Stimulated activated CD4-positive, alpha-beta T cell treated with anti-CD3 and anti-CD28 coated beads, Interleukin-12 subunit alpha, Interleukin-12 subunit beta, amount 100 ng/mL, for 4 hours (primary cell): ENCODE results near the gene DDX31.
"Not testable (repeated sequence)": the region's sequence is repeated elsewhere in the genome, so short reads cannot be mapped to it uniquely, and the experiment has no call there.

Experiments used
- DNase-seq: peaks from one replicate; pipeline ENCODE4 v3.0.0-alpha.2; 2020

The DDX31 gene

DNA sequence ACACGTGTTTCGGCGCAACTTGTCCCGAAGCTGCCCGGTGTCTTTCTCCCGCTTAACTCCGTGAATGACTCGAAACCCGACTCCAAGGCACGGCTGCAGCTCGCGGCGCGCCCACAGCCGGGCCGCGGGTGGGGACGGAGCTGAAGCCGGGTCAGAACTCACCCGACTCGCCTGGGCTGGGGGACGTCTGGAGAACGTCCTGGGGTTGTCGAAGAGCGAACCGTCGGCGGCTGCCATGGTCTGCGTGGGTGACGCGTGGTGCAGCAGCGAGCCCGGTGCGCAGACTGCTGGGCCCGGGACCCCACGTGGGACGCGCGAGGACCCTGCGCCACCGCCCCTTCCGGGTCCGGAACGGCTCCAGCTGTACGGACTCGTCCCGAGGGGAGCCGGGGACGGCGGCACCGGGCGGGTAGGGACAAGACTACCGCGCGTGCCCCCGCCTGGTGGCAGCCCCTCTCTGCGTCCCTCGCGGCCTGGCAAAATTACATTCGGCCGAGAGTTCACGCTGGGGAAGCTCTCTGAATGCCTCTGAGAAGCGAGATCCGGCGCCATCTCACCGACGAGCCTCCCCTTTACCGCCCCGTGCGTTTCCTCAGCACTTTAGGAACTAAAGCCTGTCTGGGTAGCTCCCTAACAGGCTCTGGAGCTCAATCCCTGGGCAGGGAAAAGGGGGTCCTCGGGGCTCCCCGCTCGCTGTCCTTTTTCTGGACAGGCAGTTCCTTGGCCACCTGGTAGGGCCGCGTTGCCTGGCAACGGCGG, at the start of gene DDX31:
Gene DDX31, minus strand, starts transcription at position 286 of the 759 bp plus-strand sequence. Its CDS starts 49 bp downstream, at position 237.
- peak; percentile 86 for DNase-seq

DNA sequence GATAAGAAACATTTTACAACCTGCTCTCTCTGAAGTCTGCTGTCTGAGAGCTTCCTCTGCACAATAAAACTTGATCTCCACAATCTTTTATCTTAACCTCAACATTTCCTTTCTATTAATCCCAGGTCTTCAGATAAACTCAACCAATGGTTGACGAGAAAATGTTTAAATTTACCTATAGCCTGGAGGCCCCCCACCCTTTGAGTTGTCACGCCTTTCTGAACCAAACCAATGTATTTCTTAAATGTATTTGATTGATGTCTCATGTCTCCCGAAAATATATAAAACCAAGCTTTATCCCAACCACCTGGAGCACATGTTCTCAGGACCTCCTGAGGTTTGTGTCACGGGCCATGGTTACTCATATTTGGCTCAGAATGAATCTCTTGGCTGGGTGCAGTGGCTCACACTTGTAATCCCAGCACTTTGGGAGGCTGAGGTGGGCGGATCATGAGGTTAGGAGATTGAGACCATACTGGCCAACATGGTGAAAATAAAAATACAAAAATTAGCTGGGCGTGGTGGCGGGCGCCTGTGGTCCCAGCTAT, 48.7 kb upstream of the DDX31 start:
- DNase-seq, result not testable (repeated sequence)

DNA sequence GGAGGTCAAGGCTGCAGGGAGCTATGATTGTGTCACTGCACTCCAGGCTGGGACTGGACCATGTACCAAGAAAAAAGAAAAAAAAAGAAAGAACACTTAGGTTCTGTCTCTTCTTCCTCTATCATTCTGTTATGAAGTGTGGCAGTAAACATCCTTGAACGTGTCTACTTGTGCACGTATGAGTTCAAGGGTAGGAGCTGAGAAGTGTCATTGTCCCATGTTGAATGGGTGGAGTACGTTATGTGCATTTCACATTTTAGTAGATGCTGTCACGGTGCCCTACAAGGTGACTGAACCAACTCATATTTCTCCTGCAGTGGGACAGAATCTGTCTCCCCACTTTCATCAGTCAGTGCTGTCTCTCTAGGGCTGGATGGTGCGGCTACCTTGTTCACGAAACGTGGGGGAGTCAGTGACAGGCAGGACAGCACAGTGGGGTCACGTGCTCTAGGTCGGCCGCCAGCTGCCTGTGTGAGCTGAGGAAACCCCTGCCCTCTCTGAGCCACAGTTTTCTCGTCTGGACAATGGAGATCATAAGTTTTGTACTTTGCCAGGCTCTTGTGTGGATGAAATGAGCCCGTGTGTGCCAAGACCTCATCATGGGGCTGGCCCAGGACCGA, 47.7 kb upstream of the DDX31 start:
- DNase-seq, result no peak

DNA sequence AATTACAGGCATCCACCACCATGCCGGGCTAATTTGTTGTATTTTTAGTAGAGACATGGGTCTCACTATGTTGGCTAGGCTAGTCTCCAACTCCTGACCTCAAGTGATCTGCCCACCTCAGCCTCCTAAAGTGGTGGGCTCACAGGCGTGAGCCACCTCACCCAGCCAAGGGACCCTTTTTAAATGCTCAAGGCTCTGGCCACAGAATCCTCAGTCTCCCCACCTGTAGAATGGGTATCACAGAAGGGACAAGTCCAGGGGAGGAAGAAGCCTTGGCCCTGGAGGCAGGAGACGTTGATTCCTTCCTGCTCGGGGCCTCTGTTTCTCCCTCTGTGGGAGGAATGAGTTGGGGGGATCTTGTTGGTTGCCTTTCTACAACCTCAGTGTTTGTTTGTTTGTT, 46.2 kb upstream of the DDX31 start:
- DNase-seq, result no peak

DNA sequence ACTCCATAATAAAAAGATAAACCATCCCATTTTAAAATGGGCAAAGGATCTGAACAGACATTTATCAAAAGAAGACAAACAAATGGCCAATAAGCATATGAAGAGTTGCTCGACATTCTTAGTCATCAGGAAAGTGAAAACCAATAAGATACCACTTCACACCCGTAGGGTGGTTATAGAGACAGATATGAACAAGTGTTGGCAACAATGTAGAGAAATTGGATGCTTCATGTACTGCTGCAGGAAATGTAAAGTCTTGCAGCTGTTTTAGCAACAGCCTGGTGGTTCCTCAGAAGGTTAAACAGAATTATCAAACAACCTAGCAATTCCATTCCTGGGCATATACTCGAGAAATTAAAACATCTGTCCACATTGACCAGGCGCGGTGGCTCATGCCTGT, 43.0 kb upstream of the DDX31 start:
- DNase-seq, result no peak

DNA sequence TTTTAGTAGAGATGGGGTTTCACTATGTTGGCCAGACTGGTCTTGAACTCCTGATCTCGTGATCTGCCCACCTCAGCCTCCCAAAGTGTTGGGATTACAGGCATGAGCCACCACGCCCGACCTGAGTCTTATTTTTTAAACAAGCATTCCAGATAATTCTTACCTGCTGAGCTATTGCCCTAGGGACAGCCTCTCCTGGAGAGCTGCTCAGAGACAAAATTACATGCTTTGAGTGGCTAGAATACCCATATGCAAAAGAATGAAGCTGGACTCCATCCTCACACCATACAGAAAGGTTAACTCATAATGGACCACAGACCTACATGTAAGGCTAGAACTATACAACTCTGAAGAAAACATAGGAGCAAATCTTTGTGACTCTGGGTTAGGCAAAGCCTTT, 42.1 kb upstream of the DDX31 start:
- DNase-seq, result no peak

DNA sequence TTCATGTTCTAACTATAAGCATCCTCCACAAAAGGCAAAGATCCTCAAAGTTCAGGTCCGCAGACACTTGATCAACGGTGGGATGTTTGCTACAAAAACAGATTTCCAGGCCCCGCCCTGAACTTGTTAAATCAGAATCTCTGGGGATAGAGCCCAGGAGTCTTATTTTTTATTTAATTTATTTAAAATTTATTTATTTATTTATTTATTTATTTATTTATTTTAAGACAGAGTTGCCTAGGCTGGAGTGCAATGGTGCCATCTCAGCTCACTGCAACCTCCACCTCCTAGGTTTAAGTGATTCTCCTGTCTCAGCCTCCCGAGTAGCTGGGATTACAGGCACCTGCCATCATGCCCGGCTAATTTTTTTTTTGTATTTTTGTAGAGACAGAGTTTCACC, 41.4 kb upstream of the DDX31 start:
- not testable (repeated sequence) for DNase-seq

DNA sequence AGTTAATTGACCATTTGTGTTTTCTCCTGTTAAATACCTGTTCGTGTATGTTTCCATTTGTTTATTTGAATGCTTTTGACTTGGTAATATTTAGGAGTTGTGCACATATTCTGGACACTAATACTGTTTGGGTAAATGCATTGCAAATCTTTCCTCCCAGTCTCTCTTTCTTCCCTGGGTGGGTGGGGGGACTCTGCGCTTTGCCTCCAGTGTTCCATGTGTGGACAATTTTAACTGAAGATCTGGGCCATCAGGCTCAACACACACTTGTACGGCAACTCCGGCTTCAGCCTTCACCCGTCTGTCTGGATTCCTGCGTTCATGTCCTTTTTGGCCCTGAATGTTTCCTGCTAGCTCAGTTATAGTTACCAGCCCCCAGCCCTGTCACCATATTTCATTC, 40.5 kb upstream of the DDX31 start:
- no peak for DNase-seq

DNA sequence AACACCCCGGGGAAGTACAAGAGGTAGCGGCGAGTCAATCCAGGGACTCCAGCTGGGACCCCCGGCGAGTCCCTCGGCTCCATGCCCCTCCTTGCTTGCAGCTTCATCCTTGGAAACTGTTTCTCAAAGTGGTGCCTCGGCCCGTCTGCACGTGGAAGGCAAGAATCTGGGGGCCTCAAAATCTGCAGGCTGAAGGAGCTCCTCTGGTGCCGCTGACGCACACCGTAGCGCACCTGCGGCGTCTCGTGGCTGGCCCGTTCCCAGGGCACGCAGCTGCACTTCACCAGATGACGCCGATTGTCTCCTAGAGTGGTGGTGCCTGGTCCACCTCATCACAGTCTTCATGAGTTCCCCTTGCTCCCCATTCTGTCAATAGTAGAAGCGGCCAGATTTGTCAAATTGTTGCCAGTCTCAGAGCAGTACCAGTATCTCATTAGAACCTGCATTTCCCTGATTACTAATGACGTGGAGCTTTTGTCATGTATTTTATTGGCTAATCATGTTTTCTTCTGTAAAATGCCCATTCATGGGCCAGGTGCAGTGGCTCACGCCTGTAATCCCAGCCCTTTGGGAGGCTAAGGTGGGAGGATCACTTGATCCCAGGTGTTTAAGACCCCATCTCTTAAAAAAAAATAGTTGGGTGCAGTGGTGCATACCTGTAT, 39.1 kb upstream of the DDX31 start:
- DNase-seq, result no peak

DNA sequence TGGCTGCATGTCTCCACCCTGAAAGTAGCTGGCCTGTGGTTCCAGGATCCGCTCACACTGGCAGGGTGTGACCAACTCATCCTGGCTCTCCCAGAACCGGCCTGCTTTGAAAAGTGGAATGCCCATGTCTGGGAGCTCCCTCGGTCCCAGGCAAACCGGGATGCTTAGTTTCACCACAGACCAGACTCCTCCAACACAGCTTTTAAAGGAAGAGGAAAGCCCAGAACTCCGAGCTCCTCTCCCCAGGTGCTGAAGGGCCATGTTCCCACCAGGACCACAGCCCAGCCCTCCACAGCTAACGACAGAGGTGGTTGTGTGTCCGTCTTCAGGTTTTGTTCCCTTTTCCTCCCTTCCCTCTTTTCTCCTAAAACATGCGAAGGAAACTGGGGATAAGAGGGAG, 38.5 kb upstream of the DDX31 start:
- no peak for DNase-seq

DNA sequence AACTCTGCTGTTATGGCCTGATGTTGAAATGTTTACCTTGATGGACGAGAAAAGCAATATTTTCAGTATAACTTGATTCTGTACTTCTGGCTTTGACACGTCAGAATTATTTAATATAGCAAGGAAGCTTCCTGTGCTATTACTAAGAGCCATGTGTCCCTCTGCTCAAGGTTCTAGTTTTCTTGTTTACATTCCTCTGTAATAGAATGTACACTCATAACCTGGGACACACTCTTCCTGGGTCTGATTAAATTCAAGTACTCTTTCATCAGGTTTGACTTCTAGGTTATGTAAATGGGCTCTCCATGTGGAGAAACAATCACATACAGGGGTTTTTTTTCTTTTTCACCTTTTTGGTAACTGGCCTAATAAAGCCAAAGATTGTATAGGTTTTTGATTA, 33.6 kb upstream of the DDX31 start:
- no peak for DNase-seq

DNA sequence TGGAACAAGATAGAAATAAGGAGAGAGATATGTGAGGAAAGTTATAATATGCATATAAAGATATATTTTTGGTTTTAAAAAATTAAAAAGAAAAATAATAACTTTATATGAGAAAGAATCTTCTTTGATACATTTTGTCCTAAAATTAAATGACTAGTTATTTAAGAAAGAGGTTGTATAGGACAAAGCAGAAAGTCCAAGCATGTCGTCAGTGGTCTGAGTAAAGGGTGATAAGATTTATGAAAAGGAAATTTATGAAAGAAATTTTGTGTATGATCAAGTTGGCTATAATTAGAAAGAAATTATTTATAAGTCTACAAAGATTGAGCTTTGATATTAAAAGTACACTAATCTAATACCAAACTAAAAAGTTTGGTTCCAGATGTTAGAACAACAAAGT, 32.5 kb upstream of the DDX31 start:
- no peak for DNase-seq

DNA sequence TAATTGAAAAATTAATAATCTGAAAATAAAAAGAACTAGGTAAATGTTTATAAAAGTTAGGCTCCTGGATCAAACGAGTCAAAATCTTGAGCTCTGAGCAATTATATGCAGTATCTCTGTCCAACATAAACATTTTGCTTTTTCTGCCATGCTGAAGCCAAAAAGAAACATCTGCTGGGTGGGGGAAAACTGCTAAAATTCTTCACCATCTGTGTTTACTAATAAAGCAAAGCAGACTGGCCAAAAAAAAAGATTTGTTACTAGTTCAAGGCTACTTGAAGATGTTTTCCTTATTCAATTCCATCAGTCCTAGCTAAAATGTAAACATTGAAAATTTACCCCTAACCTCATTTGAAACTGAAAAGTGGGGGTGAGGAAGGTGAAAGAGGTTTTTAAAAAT, 30.2 kb upstream of the DDX31 start:
- DNase-seq, result no peak

DNA sequence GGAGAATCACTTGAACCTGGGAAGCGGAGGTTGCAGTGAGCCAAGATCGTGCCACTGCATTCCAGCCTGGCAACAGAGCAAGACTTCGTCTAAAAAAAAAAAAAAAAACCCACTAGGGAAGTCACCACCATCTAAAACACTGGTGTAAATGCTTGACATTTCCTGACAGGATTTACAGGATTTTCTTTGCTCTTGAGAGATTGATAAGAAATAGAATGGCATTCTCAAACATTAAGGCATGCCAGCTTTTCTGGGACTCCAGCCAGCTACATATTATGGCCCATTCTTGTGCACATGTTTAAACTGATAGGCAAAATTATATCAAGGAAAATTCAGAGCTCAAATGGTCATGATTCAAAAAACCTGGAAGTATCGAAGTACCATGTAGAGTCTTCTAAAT, 29.2 kb upstream of the DDX31 start:
- DNase-seq, result no peak

DNA sequence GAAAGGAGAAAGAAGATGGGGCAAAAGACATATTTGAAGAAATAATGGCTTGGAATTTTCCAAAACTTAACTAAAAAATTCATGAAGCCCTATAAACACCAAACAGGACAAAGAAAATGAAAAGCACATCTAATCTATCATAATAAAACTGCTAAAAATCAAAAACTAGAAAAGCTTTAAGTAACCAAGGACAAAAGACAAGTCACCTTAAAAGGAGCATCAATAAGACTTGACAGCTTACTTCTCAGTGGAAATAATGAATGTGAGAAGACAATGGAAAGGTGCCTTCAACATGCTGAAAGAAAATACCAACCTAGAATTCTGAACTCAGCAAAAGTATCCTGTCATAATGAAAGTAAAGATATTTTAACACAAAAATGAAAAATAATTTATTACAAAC, 27.4 kb upstream of the DDX31 start:
- no peak for DNase-seq

DNA sequence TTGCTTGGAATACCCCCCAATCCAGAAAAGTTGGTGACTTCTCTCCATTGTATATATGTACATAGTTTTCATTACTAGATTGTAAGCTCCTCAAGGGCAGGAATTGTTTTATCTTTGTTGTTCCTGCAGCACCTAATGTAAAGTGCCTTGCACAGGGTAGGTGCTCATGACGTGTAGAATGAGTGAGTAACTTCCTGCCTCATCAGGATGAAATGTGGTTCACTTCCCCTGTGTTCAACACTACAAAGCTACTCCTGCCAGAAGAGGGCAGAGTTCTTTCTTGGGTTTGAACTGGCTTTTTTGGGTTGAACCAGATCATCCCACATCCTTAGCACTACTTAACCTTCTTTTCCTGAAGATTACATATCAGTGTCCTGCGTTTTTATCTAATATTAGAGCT, 24.4 kb upstream of the DDX31 start:
- DNase-seq, result no peak

DNA sequence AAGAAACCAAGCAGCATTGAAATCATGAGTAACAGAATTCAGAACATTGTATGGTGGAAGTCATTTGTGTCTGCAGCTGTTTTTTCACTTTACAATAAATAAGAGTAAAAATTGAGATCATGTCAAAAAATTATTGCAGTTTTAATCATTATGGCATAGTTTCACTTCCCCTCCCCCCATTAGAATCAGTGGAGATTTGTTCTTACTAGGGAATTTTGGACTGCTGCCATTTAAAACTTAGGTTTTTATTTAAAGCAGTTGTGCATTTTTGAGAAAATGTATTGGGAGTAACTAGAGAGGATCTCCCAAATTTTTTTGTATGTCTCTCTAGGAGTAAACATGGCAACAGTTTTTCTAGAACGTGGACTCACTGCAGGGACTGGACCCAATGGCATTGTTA, 20.9 kb upstream of the DDX31 start:
- no peak for DNase-seq

DNA sequence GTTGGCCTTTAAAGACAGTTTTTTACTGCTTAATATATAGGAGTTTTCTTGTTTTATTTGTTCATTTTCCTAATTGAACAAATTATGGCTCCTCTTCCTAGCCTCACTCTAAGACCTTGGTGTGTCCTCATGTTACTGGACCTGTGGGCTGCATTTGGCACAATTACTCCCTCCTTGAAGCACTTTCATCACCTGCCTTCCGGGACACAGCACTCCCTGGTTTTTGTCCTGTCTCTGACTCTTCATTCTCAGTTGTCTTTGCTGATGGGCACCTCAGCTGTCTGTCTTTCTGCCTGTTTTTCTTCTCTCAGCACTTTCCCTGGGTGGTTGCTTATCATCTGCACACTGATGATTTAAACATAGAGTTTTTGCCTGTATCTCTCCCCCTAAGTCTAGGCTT, 14.1 kb upstream of the DDX31 start:
- no peak for DNase-seq

DNA sequence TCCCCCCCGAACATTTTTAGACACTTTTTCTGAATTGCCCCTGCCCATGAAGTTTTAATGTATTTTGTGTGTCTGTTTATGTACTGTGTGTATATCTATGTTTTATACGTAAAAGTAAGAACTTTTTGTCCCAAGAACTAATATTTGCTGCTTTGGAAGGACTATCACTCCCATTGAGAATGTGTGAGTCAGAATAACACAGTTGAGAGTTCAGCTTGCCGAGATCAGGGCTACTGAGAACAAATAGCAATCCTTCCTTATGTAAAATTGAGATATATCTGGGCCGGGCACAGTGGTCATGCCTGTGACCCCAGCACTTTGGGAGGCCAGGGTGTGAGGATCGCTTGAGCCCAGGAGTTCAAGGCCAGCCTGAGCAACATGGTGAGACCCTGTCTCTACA, 11.8 kb upstream of the DDX31 start:
- DNase-seq, result no peak

DNA sequence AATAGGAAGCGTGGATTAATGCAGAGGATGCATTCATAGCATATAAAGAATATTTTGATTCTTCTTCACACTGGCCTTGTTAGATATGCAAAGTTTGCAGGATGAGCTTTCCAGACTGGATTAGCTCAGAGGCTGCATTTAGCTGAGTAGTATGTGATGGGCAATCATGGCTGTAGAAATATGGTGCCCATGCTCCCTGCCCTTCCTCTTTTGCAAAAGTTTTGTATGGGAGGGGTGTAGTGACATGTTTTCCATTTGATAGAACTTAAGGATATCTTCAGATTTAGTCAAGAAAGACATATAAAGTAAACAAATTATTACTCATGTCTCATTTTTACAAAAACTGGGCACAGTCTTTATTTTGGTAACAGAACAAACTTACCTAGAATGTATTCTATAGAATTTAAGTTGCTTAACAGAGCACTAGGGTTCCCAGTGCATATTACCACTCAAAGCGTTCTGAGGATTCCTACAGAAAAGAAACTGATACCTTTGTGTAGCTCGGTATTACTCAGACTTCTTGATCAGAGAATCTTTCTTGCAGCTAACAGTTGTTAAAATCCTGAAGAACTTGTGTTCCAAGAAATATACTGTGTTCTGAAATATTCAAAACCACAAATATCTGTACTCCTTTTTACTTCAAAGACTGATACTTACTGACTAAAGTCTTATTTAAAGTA, 10.3 kb upstream of the DDX31 start:
- DNase-seq, result no peak

DNA sequence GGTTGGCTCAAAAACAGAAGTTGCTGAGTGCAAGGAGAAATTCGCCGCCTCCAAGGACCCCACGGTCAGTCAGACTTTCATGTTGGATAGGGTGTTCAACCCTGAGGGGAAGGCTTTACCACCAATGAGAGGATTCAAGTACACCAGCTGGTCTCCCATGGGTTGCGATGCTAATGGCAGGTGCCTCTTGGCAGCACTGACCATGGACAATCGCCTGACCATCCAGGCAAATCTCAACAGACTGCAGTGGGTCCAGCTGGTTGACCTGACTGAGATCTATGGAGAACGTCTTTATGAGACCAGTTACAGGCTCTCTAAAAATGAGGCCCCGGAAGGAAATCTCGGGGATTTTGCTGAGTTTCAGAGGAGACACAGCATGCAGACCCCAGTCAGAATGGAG, 8.2 kb upstream of the DDX31 start:
- DNase-seq, result no peak

DNA sequence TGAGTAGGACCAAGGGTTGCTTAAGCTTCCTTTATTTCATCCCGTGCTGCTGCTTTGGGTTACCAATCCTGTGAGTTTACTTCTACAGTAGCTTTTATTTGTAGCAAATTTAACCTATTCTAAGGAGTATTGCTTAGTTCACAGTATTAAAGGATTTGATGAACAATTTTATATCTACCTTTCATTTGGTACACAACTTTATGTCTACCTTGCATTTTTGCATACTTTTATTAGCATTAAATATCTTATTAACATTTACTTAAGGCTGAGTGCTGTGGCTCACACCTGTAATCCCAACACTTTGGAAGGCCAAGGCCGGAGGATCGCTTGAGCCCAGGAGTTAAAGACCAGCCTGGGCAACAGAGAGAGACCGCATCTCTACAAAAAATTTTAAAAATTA, 4.7 kb upstream of the DDX31 start:
- DNase-seq, result no peak

DNA sequence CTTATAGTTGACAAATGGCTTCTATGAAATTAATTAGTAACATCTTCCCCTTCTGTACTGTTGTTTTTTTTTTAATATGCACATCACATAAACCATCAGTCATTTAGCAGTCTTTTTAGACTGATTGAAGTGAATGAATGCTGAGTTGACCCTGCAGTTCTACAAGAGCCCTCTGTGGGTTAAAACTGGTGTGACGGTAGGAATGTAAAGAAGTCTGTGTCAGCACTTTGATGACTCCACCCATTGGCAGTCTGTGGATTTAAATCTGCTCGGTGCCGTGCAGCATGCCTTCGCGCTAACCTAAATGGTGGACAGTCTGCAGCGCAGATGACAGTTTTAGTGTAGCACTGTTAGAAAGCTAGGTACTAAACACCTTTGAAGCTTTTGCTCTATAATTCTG, 3.6 kb upstream of the DDX31 start:
- DNase-seq, result no peak

DNA sequence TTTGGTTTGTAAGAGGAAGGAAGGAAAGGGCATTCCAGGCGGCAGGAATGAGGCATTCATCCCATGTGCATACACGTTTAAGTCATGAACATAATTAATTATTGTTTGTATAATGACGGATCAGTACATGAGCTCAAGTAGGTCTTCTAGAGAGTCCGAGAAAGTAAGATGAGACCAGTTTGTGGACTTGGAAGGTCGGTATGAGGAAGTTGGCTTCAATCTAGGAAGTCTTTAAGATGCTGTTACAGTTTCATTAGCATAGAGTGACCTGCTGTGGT, 2.6 kb upstream of the DDX31 start:
- no peak for DNase-seq
